Measurements from ENCODE around the gene LAMC2. TPM values are rescaled to one million over a fixed set of nuclear protein-coding genes. Genes with fewer than 3 reads are reported as not detected.
"Not testable (repeated sequence)": the region's sequence is repeated elsewhere in the genome, so short reads cannot be mapped to it uniquely, and the experiment has no call there.

The LAMC2 gene
- total RNA-seq, 2 experiments from 2014 or later, result not detected

DNA sequence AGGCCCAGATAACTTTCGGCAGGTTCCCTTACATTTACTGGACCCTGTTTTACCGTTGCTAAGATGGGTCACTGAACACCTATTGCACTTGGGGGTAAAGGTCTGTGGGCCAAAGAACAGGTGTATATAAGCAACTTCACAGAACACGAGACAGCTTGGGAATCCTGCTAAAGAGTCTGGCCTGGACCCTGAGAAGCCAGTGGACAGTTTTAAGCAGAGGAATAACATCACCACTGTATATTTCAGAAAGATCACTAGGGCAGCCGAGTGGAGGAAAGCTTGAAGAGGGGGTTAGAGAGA is 54.4 kb downstream of the LAMC2 start:
- H3K36me3 Mint-ChIP-seq, result no peaks in the 10 kb centered on the region
- H3K4me3 Mint-ChIP-seq, result no peak overlapping the region
- peaks cover 26% of the 10 kb centered on the region for H3K27me3 Mint-ChIP-seq
- H3K4me1 Mint-ChIP-seq, result no peaks in the 10 kb centered on the region
- no peaks in the 10 kb centered on the region for H3K9me3 Mint-ChIP-seq (ENCODE audit: low read depth)
- DNase-seq (no peak), ATAC-seq (no peak)
- H3K27ac Mint-ChIP-seq, result no peak overlapping the region
- CTCF ChIA-PET, result interaction anchor here (1.1 kb wide), 1 partner anchor 444 kb away, joined by 3 read pairs; no protein-coding TSS in a partner anchor

DNA sequence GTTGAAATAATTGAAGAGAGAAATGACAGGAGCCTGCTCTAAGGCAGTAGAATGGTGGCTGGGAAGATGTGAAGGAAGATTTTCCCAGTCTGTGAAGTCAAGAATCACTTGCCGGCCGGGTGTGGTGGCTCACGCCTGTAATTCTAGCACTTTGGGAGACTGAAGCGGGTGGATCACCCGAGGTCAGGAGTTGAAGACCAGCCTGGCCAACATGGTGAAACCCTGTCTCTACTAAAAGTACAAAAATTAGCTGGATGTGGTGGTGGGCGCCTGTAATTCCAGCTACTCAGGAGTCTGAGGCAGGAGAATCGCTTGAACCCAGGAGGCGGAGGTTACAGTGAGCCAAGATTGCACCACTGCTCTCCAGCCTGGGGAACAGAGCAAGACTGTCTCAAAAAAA is 54.8 kb downstream of the LAMC2 start:
- not testable (repeated sequence) for H3K4me3 Mint-ChIP-seq; H3K9me3 Mint-ChIP-seq (ENCODE audit: low read depth); H3K27ac Mint-ChIP-seq; H3K4me1 Mint-ChIP-seq; DNase-seq; ATAC-seq; H3K36me3 Mint-ChIP-seq
- CTCF ChIA-PET, result interaction anchor here (1.1 kb wide), 1 partner anchor 444 kb away, joined by 3 read pairs; no protein-coding TSS in a partner anchor
- peaks cover 26% of the 10 kb centered on the region for H3K27me3 Mint-ChIP-seq

DNA sequence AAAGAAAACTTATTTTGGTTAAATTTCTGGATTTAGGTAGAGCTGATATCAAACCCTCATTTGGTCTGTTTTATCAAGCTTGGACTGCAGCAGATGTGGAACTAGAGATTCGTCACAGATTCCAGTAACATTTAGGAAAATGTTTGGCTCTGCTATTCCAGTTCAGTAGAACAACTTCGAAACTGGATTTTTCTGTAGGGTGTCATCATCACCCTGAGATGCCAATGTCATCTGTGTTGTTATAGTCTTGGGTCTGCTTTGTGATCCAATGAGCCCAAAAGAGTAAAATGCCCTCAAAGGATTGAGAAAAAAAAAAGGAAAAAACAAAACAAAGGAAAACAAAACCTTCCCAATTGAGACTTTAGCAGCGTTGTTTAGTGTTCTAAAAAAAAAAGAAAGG is 55.4 kb downstream of the LAMC2 start:
- CTCF ChIA-PET, result interaction anchor here (1.1 kb wide), 1 partner anchor 443 kb away, joined by 3 read pairs; no protein-coding TSS in a partner anchor
- DNase-seq (no peak), ATAC-seq (no peak)
- peaks cover 28% of the 10 kb centered on the region for H3K27me3 Mint-ChIP-seq
- no peaks in the 10 kb centered on the region for H3K36me3 Mint-ChIP-seq
- H3K9me3 Mint-ChIP-seq (ENCODE audit: low read depth), result no peaks in the 10 kb centered on the region
- no peak overlapping the region for H3K27ac Mint-ChIP-seq
- no peaks in the 10 kb centered on the region for H3K4me1 Mint-ChIP-seq
- H3K4me3 Mint-ChIP-seq, result no peak overlapping the region

DNA sequence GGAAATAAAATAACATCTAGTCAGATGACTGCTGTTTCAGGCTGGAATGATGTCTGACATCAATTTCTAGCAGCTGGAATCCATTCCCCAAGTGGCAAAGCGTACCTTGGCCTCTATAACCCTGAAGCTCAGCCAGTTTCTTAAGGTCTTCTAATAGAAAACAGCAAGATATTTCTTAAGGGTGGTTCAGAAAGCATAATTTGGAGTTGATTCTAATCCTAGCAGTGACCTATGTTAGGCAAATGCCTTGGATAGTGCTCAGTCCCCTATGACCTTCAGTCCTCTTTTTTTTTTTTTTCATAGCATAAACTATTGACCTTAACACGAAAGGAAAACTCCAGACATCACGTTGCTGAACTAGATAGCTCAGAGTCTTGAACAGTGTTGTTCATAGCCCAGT is 56.5 kb downstream of the LAMC2 start:
- Mint-ChIP-seq H3K36me3 (no peaks in the 10 kb centered on the region), H3K27me3 (peaks cover 29% of the 10 kb centered on the region), H3K27ac (no peak overlapping the region), H3K9me3 (ENCODE audit: low read depth) (no peaks in the 10 kb centered on the region), H3K4me3 (no peak overlapping the region), H3K4me1 (no peaks in the 10 kb centered on the region)
- DNase-seq (no peak), ATAC-seq (no peak)
- CTCF ChIA-PET, result no interaction called here

DNA sequence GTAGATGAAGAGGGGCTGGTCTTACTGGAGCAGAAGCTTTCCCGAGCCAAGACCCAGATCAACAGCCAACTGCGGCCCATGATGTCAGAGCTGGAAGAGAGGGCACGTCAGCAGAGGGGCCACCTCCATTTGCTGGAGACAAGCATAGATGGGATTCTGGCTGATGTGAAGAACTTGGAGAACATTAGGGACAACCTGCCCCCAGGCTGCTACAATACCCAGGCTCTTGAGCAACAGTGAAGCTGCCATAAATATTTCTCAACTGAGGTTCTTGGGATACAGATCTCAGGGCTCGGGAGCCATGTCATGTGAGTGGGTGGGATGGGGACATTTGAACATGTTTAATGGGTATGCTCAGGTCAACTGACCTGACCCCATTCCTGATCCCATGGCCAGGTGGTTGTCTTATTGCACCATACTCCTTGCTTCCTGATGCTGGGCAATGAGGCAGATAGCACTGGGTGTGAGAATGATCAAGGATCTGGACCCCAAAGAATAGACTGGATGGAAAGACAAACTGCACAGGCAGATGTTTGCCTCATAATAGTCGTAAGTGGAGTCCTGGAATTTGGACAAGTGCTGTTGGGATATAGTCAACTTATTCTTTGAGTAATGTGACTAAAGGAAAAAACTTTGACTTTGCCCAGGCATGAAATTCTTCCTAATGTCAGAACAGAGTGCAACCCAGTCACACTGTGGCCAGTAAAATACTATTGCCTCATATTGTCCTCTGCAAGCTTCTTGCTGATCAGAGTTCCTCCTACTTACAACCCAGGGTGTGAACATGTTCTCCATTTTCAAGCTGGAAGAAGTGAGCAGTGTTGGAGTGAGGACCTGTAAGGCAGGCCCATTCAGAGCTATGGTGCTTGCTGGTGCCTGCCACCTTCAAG is 57.3 kb downstream of the LAMC2 start:
- CTCF ChIA-PET, result no interaction called here
- H3K27ac Mint-ChIP-seq, result no peak overlapping the region
- H3K4me3 Mint-ChIP-seq, result no peak overlapping the region
- no peaks in the 10 kb centered on the region for H3K4me1 Mint-ChIP-seq
- ATAC-seq (no peak), DNase-seq (no peak)
- H3K9me3 Mint-ChIP-seq (ENCODE audit: low read depth), result no peaks in the 10 kb centered on the region
- peaks cover 34% of the 10 kb centered on the region for H3K27me3 Mint-ChIP-seq
- H3K36me3 Mint-ChIP-seq, result no peaks in the 10 kb centered on the region

DNA sequence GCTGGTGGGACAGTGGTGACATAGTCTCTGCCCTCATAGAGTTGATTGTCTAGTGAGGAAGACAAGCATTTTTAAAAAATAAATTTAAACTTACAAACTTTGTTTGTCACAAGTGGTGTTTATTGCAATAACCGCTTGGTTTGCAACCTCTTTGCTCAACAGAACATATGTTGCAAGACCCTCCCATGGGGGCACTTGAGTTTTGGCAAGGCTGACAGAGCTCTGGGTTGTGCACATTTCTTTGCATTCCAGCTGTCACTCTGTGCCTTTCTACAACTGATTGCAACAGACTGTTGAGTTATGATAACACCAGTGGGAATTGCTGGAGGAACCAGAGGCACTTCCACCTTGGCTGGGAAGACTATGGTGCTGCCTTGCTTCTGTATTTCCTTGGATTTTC is 58.4 kb downstream of the LAMC2 start:
- Mint-ChIP-seq H3K9me3 (ENCODE audit: low read depth) (no peaks in the 10 kb centered on the region), H3K4me3 (no peak overlapping the region), H3K36me3 (no peaks in the 10 kb centered on the region), H3K27ac (no peak overlapping the region), H3K4me1 (no peaks in the 10 kb centered on the region), H3K27me3 (peaks cover 31% of the 10 kb centered on the region)
- CTCF ChIA-PET, result no interaction called here
- ATAC-seq (no peak), DNase-seq (no peak)

DNA sequence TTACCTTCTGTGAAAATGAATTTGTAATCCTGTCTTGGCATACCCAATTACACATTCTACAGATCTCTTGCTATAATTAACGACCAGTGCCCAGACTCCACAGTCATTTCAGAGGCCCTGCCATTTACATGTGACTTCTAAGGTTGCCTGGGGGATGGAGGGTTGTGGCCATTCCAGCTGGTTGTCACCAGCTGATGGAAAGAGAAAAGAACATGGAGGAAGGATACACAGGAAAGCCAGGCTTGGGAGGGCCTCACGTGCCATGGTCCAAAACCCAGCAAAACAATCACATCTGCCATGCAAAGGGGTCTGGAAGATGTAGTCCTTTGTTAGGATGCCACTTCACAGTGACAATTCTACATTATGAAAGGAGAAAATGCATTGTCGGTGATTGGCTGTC is 59.3 kb downstream of the LAMC2 start:
- no peak for ATAC-seq
- Mint-ChIP-seq H3K4me1 (no peaks in the 10 kb centered on the region), H3K36me3 (no peaks in the 10 kb centered on the region), H3K27me3 (peaks cover 30% of the 10 kb centered on the region), H3K4me3 (no peak overlapping the region), H3K9me3 (ENCODE audit: low read depth) (no peaks in the 10 kb centered on the region), H3K27ac (no peak overlapping the region)
- CTCF ChIA-PET, result no interaction called here
- no peak for DNase-seq

DNA sequence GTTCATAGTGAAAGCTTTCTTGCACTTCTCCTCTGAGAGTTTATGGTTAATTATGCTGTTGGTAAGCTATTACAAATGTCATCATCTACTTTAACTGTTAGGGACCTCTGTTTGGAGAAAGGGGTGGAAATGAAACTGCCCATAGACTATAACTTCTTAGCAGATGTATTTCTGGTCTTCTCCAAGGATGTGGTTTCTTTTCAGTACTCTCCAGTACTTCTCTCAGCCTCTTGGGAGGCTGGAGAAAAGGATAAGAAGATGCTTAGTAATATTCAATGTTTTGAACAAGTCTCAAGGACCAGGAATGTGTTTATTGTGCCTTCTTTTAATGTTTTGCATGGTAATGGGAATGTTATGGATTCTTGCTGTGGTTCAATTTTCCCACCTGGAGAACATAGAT is 60.4 kb downstream of the LAMC2 start:
- Mint-ChIP-seq H3K36me3 (no peaks in the 10 kb centered on the region), H3K4me1 (no peaks in the 10 kb centered on the region), H3K9me3 (ENCODE audit: low read depth) (no peaks in the 10 kb centered on the region), H3K27ac (no peak overlapping the region), H3K4me3 (no peak overlapping the region), H3K27me3 (peaks cover 30% of the 10 kb centered on the region)
- CTCF ChIA-PET, result no interaction called here
- no peak for DNase-seq
- no peak for ATAC-seq

DNA sequence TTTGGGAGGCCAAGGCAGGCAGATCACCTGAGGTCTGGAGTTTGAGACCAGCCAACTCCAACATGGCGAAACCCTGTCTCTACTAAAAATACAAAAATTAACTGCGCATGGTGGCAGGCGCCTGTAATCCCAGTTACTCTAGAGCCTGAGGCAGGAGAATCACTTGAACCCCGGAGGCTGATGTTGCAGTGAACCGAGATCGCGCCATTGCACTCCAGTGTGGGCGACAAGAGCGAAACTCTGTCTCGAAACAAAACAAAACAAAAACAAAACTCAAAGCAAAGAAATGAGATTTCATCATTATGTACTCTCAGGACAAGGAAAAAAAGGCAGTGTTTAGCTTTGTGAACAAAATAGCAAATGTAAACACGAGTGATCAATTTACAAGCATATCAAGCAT is 61.0 kb downstream of the LAMC2 start:
- CTCF ChIA-PET, result no interaction called here
- no peaks in the 10 kb centered on the region for H3K4me1 Mint-ChIP-seq
- H3K4me3 Mint-ChIP-seq, result no peak overlapping the region
- no peaks in the 10 kb centered on the region for H3K36me3 Mint-ChIP-seq
- peaks cover 26% of the 10 kb centered on the region for H3K27me3 Mint-ChIP-seq
- no peak for DNase-seq
- ATAC-seq, result no peak
- H3K27ac Mint-ChIP-seq, result no peak overlapping the region
- no peaks in the 10 kb centered on the region for H3K9me3 Mint-ChIP-seq (ENCODE audit: low read depth)

DNA sequence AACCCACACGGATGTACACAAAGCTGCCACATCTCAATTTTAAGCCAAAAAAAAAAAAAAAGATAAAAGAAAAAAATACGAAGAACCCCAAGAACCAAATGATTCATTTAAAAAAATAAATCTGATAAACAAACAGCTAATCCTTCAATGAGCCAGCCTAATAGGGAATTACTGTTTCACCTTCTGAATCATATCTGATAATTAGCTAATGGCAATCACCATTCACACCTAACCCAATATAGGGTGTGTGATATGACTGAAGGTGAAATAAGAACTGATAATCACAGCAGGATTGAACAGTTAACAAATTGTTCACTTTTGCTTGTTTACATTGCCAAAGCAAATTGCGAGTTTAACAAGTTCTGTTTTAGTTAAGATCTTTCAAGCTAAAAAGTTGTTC is 61.4 kb downstream of the LAMC2 start:
- ATAC-seq, result no peak
- H3K4me1 Mint-ChIP-seq, result no peaks in the 10 kb centered on the region
- no peak overlapping the region for H3K4me3 Mint-ChIP-seq
- no peak for DNase-seq
- CTCF ChIA-PET, result interaction anchor here (0.7 kb wide), 1 partner anchor 571 kb away, joined by 5 read pairs; no protein-coding TSS in a partner anchor
- H3K27ac Mint-ChIP-seq, result no peak overlapping the region
- no peaks in the 10 kb centered on the region for H3K36me3 Mint-ChIP-seq
- no peaks in the 10 kb centered on the region for H3K9me3 Mint-ChIP-seq (ENCODE audit: low read depth)
- peaks cover 24% of the 10 kb centered on the region for H3K27me3 Mint-ChIP-seq

DNA sequence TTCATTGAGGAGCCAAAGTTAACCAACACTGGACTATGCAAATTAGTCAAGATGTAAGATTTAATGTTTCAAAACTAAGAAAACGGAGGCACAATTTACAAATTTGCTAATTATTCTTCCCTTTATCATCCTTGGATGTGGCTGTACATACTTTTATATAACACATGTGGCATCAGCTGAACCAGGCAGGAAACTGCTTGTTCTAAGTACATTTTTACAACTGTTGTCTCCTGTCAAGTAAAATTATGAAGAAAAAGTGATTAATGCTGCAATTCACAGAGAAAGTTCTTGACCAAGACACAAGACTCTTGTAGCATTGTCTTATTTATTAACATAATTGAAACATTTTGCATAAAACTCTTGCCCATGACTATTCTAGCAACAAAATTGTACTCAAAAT is 61.9 kb downstream of the LAMC2 start:
- H3K4me3 Mint-ChIP-seq, result no peak overlapping the region
- peaks cover 22% of the 10 kb centered on the region for H3K27me3 Mint-ChIP-seq
- ATAC-seq (no peak), DNase-seq (no peak)
- CTCF ChIA-PET, result interaction anchor here (0.7 kb wide), 1 partner anchor 570 kb away, joined by 5 read pairs; no protein-coding TSS in a partner anchor
- no peaks in the 10 kb centered on the region for H3K4me1 Mint-ChIP-seq
- H3K36me3 Mint-ChIP-seq, result no peaks in the 10 kb centered on the region
- H3K9me3 Mint-ChIP-seq (ENCODE audit: low read depth), result no peaks in the 10 kb centered on the region
- no peak overlapping the region for H3K27ac Mint-ChIP-seq

DNA sequence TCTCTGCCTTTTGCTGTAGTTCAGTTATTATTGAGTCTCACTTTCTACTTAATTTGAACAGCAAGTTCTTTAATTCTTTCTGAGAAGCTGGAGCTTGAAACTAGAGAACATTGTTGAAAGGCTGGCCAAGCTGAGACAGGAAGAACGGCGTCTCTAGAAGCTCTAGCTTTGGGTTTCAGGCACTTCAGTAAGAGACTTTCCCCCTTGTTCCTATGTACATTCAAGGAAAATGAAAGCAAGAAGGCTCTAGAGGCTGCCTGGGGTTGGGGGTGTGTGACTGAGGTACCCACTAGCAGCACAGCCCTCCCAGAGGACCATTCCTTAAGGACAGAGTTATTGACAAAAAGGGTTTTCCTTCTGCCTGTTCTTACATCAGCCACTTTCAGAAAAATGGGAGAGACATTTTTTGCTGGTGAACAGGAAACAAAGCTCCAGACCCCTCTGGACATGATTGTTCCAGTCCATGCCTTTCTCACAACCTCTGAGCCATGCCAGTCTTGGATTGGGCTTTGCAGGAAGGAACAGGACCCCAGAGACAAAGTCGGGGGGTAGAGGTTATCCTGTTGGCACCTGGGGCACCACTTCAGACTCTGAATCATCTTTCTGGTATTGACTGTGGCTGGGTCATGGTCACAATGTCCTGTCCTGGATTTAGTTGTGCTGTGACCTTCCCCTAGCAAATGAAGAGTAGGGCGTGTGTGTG is 63.1 kb downstream of the LAMC2 start:
- Mint-ChIP-seq H3K36me3 (no peaks in the 10 kb centered on the region), H3K27ac (no peak overlapping the region), H3K4me3 (no peak overlapping the region), H3K4me1 (no peaks in the 10 kb centered on the region), H3K9me3 (ENCODE audit: low read depth) (no peaks in the 10 kb centered on the region), H3K27me3 (peaks cover 21% of the 10 kb centered on the region)
- no peak for DNase-seq
- no peak for ATAC-seq
- CTCF ChIA-PET, result no interaction called here

DNA sequence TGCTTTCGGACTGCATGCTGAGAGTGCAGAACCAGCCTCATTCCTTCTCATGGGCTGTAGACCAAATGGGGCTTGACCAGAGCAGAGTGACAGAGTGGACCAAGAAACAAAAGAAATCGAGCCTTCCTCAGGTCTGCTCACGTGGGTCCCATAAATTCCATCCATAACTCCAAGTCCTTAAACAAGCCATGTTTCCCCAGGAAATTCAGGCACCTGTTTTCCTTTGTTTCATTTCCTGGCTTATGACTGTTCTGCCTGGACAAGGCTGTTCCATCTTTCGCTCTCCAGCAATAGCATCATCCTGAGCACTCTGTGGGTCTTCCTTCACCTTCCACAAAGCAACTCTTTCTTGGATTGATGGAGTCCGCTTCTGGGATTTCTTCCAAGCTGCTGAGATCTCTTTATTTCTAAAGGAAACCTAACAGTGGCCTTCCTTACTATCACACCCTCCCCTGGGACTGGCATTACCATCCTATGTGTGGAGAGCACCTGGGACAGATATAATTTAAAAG is 63.9 kb downstream of the LAMC2 start:
- Mint-ChIP-seq H3K4me3 (no peak overlapping the region), H3K9me3 (ENCODE audit: low read depth) (no peaks in the 10 kb centered on the region), H3K27ac (no peak overlapping the region), H3K4me1 (no peaks in the 10 kb centered on the region), H3K36me3 (no peaks in the 10 kb centered on the region), H3K27me3 (peaks cover 23% of the 10 kb centered on the region)
- DNase-seq, result no peak
- CTCF ChIA-PET, result no interaction called here
- ATAC-seq, result no peak

Measured in activated CD8-positive, alpha-beta memory T cell treated with anti-CD3 and anti-CD28 coated beads, Interleukin-2, amount 10 ng/mL, durations not matched to agents 7 days and 5 days (primary cell).